ENCODE results near the gene SAE1.
"Not testable (repeated sequence)": the region's sequence is repeated elsewhere in the genome, so short reads cannot be mapped to it uniquely, and the experiment has no call there.

SAE1 gene

GRCh38 chr19:47098608-47099007 is 32.0 kb upstream of the SAE1 start:
- H3K9ac ChIP-seq (ENCODE audit: low read depth, low read length) = no peak overlapping the region
- H3K36me3 ChIP-seq (ENCODE audit: insufficient read depth, low read length) = no peaks in the 10 kb centered on the region
- peaks cover 34% of the 10 kb centered on the region for H3K4me1 ChIP-seq (ENCODE audit: insufficient read depth, low read length)
- H3K9me3 ChIP-seq (ENCODE audit: control insufficient read depth, insufficient read depth, low read length) = no peaks in the 10 kb centered on the region

GRCh38 chr19:47099576-47100050 is 31.0 kb upstream of the SAE1 start:
- Histone ChIP-seq H3K9ac (ENCODE audit: low read depth, low read length) (no peak overlapping the region), H3K4me1 (ENCODE audit: insufficient read depth, low read length) (peaks cover 34% of the 10 kb centered on the region), H3K36me3 (ENCODE audit: insufficient read depth, low read length) (no peaks in the 10 kb centered on the region), H3K9me3 (ENCODE audit: control insufficient read depth, insufficient read depth, low read length) (no peaks in the 10 kb centered on the region)

DNA sequence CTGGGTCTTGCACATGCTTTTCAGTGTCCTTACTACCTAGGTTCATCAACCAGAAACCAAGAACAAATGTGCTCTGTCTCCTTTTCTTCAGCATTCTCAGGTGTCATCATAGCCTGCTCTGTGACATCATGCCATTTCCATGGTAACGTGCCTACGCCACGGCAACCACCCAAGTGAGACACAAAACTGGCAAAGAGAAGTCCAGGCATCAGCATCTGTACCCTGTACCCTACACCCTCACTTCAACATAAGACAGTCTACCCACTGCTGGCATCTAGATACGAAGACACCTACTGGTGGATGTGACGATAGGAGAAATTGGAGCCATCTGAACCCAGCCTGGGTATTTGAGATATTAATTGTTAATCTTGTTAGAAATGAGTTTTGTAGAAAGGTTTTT is 30.3 kb upstream of the SAE1 start:
- Histone ChIP-seq H3K9ac (ENCODE audit: low read depth, low read length) (no peak overlapping the region), H3K4me1 (ENCODE audit: insufficient read depth, low read length) (peaks cover 27% of the 10 kb centered on the region)

DNA sequence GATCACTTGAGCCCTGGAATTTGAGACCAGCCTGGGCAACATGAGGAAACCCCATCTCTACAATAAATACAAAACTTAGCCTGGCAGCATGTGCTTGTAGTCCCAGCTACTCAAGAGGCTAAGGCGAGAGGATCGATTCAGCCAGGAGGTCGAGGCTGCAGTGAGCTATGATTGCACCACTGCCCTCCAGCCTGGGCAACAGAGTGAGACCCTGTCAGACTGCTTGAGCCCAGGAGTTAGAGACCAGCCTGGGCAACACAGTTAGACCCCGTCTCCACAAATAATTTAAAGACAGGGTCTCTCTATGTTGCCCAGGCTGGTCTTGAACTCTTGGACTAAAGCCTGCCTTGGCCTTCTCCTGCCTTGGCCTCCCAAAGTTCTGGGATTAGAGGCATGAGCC is 29.5 kb upstream of the SAE1 start:
- peaks cover 19% of the 10 kb centered on the region for H3K4me1 ChIP-seq (ENCODE audit: insufficient read depth, low read length)
- not testable (repeated sequence) for H3K9me3 ChIP-seq (ENCODE audit: control insufficient read depth, insufficient read depth, low read length); H3K36me3 ChIP-seq (ENCODE audit: insufficient read depth, low read length); H3K9ac ChIP-seq (ENCODE audit: low read depth, low read length)

More for the DNA sequence above, 30.3 kb upstream of the SAE1 start:
- Histone ChIP-seq H3K36me3 (ENCODE audit: insufficient read depth, low read length) (no peaks in the 10 kb centered on the region), H3K9me3 (ENCODE audit: control insufficient read depth, insufficient read depth, low read length) (no peaks in the 10 kb centered on the region)

- no peak overlapping the region for H3K9ac ChIP-seq (ENCODE audit: low read depth, low read length)
- H3K9me3 ChIP-seq (ENCODE audit: control insufficient read depth, insufficient read depth, low read length) = no peaks in the 10 kb centered on the region
- H3K36me3 ChIP-seq (ENCODE audit: insufficient read depth, low read length) = no peaks in the 10 kb centered on the region
- peaks cover 21% of the 10 kb centered on the region for H3K4me1 ChIP-seq (ENCODE audit: insufficient read depth, low read length)
Measured at GRCh38 chr19:47102346-47103060, 28.1 kb upstream of the SAE1 start.

- Histone ChIP-seq H3K36me3 (ENCODE audit: insufficient read depth, low read length) (no peaks in the 10 kb centered on the region), H3K4me1 (ENCODE audit: insufficient read depth, low read length) (peaks cover 43% of the 10 kb centered on the region), H3K9ac (ENCODE audit: low read depth, low read length) (no peak overlapping the region), H3K9me3 (ENCODE audit: control insufficient read depth, insufficient read depth, low read length) (no peaks in the 10 kb centered on the region)
Measured at GRCh38 chr19:47104680-47105079, 26.0 kb upstream of the SAE1 start.

- peaks cover 7% of the 10 kb centered on the region; the same call in 1 of the 2 replicates for H3K36me3 ChIP-seq (ENCODE audit: insufficient read depth, low read length)
- peaks cover 49% of the 10 kb centered on the region for H3K4me1 ChIP-seq (ENCODE audit: insufficient read depth, low read length)
- H3K9ac ChIP-seq (ENCODE audit: low read depth, low read length) = no peak overlapping the region
- H3K9me3 ChIP-seq (ENCODE audit: control insufficient read depth, insufficient read depth, low read length) = no peaks in the 10 kb centered on the region
Measured at GRCh38 chr19:47105874-47106273, 24.8 kb upstream of the SAE1 start.

DNA sequence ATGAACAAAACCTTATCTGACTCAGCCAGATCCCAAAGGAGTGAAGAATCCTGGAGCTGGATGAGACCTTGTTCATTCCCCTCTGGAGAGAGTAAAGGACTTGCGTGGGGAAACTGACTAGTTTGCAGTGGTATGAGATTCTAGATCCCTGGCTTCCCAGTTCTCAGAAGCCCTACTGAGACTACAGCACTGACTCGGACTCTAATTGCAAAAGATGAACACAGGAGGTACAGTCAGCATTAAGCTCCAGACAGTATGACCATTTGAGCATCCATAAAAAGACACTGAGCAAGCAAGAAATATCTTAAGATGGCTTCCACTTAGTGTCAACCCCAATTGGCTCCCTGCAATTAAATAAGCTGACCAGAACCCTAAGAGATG is 23.8 kb upstream of the SAE1 start:
- peaks cover 7% of the 10 kb centered on the region; the same call in 1 of the 2 replicates for H3K36me3 ChIP-seq (ENCODE audit: insufficient read depth, low read length)
- no peaks in the 10 kb centered on the region for H3K9me3 ChIP-seq (ENCODE audit: control insufficient read depth, insufficient read depth, low read length)
- H3K4me1 ChIP-seq (ENCODE audit: insufficient read depth, low read length) = peaks cover 49% of the 10 kb centered on the region
- no peak overlapping the region for H3K9ac ChIP-seq (ENCODE audit: low read depth, low read length)

GRCh38 chr19:47107202-47107952 is 23.3 kb upstream of the SAE1 start:
- H3K9ac ChIP-seq (ENCODE audit: low read depth, low read length) = no peak overlapping the region
- peaks cover 49% of the 10 kb centered on the region for H3K4me1 ChIP-seq (ENCODE audit: insufficient read depth, low read length)
- H3K9me3 ChIP-seq (ENCODE audit: control insufficient read depth, insufficient read depth, low read length) = no peaks in the 10 kb centered on the region
- peaks cover 7% of the 10 kb centered on the region; the same call in 1 of the 2 replicates for H3K36me3 ChIP-seq (ENCODE audit: insufficient read depth, low read length)

GRCh38 chr19:47107953-47108746 is 22.5 kb upstream of the SAE1 start:
- H3K4me1 ChIP-seq (ENCODE audit: insufficient read depth, low read length) = peaks cover 41% of the 10 kb centered on the region
- peak overlapping the region; percentile 16; the same call in 1 of the 2 replicates for H3K9ac ChIP-seq (ENCODE audit: low read depth, low read length)
- peaks cover 7% of the 10 kb centered on the region; the same call in 1 of the 2 replicates for H3K36me3 ChIP-seq (ENCODE audit: insufficient read depth, low read length)
- no peaks in the 10 kb centered on the region for H3K9me3 ChIP-seq (ENCODE audit: control insufficient read depth, insufficient read depth, low read length)

GRCh38 chr19:47109177-47109540 is 21.5 kb upstream of the SAE1 start:
- Histone ChIP-seq H3K9me3 (ENCODE audit: control insufficient read depth, insufficient read depth, low read length) (no peaks in the 10 kb centered on the region), H3K9ac (ENCODE audit: low read depth, low read length) (peak overlapping the region; percentile 90), H3K36me3 (ENCODE audit: insufficient read depth, low read length) (peaks cover 7% of the 10 kb centered on the region; the same call in 1 of the 2 replicates), H3K4me1 (ENCODE audit: insufficient read depth, low read length) (peaks cover 45% of the 10 kb centered on the region)

GRCh38 chr19:47109541-47110375 is 20.9 kb upstream of the SAE1 start:
- peaks cover 46% of the 10 kb centered on the region for H3K4me1 ChIP-seq (ENCODE audit: insufficient read depth, low read length)
- H3K36me3 ChIP-seq (ENCODE audit: insufficient read depth, low read length) = peaks cover 7% of the 10 kb centered on the region; the same call in 1 of the 2 replicates
- no peaks in the 10 kb centered on the region for H3K9me3 ChIP-seq (ENCODE audit: control insufficient read depth, insufficient read depth, low read length)
- peak overlapping the region; percentile 90 for H3K9ac ChIP-seq (ENCODE audit: low read depth, low read length)

DNA sequence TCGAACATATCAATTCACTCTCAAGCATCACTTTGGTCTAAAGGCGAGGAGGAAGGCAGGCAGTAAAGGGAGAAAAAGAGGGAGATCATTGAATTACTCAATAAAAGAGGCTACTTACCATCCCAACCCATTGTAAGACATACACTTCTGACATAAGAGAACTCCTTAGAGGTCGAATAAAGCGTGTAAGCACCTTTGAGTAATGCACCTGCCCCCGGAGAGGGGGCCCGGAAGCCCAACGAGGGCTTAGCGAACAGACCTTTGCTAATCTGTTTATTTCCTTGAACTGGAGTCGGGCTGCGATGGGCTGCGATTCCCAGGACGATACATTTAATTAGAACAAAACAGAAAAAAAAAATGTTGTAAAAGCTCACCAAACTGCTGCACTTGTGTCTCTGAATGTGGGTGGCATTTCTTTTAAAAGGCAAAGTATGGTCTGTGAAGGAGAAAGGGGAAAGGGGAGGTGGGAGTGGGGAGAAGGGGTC is 20.1 kb upstream of the SAE1 start:
- Histone ChIP-seq H3K36me3 (ENCODE audit: insufficient read depth, low read length) (peaks cover 7% of the 10 kb centered on the region; the same call in 1 of the 2 replicates), H3K9me3 (ENCODE audit: control insufficient read depth, insufficient read depth, low read length) (no peaks in the 10 kb centered on the region), H3K9ac (ENCODE audit: low read depth, low read length) (peak overlapping the region; percentile 90), H3K4me1 (ENCODE audit: insufficient read depth, low read length) (peaks cover 46% of the 10 kb centered on the region)
